Glutamatergic neuron (in vitro differentiated cells): ENCODE data around the gene NUCB2. TPM values are rescaled to one million over a fixed set of nuclear protein-coding genes. Genes with fewer than 3 reads are reported as not detected.
"Not testable (repeated sequence)": the region's sequence is repeated elsewhere in the genome, so short reads cannot be mapped to it uniquely, and the experiment has no call there.

Source experiments
- DNase-seq: peaks from one replicate; pipeline ENCODE4 v3.0.0; 2022
- H3K27ac Mint-ChIP-seq: one replicate; pipeline ENCODE4 v1.8.0; 2020; ENCODE audit warnings: mild to moderate bottlenecking, mixed read lengths, inconsistent platforms; ENCODE audit not compliant: unreplicated experiment
- H3K27me3 Mint-ChIP-seq: one replicate; pipeline ENCODE4 v1.8.0; 2020; ENCODE audit warnings: mild to moderate bottlenecking, moderate library complexity, mixed read lengths, inconsistent platforms; ENCODE audit not compliant: unreplicated experiment
- H3K36me3 Mint-ChIP-seq: one replicate; pipeline ENCODE4 v1.8.0; 2020; ENCODE audit warnings: mild to moderate bottlenecking, mixed read lengths, inconsistent platforms; ENCODE audit not compliant: unreplicated experiment
- H3K4me1 Mint-ChIP-seq: one replicate; pipeline ENCODE4 v1.8.0; 2020; ENCODE audit warnings: mild to moderate bottlenecking, low read depth, mixed read lengths, inconsistent platforms; ENCODE audit not compliant: unreplicated experiment
- H3K4me3 Mint-ChIP-seq: one replicate; pipeline ENCODE4 v1.8.0; 2020; ENCODE audit warnings: mild to moderate bottlenecking, mixed read lengths, inconsistent platforms; ENCODE audit not compliant: unreplicated experiment
- H3K9me3 Mint-ChIP-seq: one replicate; pipeline ENCODE4 v1.8.0; 2020; ENCODE audit warnings: mild to moderate bottlenecking, moderate library complexity, mixed read lengths, inconsistent platforms; ENCODE audit not compliant: unreplicated experiment
- total RNA-seq: library from RNA; stranded (reverse); fragmentation: NEBNext Ultra II Directional; extraction: Animal tissue kit (Norgen Biotek cat#: 25700); gene quantifications from one replicate; pipeline ENCODE4 v1.2.1, GENCODE V29; 2021; ENCODE audit not compliant: unreplicated experiment
- TF ChIP-seq, protein P1 (sequence below): fragments of 200-600 bp; sonication (generic); IDR thresholded peaks from one replicate; pipeline ENCODE4 v1.5.0; 2021; ENCODE audit not compliant: partially characterized antibody, unreplicated experiment

Gene NUCB2
- total RNA-seq, 1 donor from 2014 or later, result 11.5 TPM

DNA sequence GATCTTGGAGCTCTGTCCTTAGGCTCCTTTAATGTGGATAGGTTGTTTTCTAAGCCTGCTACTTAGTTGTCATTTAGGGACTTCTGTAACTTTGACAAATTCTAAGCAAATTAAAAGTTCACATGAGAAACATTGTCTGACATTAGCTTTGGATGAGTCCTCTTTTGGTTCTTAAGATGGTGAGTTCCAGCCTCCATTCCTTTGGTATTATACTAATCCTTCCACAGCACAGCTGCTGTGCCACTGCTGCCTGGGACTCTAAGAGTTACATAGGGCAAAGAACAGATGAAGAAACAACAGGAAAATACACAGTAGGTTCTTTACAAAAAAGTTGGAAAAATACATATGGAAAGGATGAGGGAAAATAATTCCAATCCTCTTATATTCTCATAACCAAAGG, 43.4 kb upstream of the NUCB2 start:
- H3K4me1 Mint-ChIP-seq, result no peaks in the 10 kb centered on the region
- no peaks in the 10 kb centered on the region for H3K27me3 Mint-ChIP-seq
- H3K9me3 Mint-ChIP-seq, result no peaks in the 10 kb centered on the region
- no peak overlapping the region for H3K27ac Mint-ChIP-seq
- H3K36me3 Mint-ChIP-seq, result no peaks in the 10 kb centered on the region
- DNase-seq, result no peak
- H3K4me3 Mint-ChIP-seq, result no peak overlapping the region
- TF ChIP-seq, protein P1, sequence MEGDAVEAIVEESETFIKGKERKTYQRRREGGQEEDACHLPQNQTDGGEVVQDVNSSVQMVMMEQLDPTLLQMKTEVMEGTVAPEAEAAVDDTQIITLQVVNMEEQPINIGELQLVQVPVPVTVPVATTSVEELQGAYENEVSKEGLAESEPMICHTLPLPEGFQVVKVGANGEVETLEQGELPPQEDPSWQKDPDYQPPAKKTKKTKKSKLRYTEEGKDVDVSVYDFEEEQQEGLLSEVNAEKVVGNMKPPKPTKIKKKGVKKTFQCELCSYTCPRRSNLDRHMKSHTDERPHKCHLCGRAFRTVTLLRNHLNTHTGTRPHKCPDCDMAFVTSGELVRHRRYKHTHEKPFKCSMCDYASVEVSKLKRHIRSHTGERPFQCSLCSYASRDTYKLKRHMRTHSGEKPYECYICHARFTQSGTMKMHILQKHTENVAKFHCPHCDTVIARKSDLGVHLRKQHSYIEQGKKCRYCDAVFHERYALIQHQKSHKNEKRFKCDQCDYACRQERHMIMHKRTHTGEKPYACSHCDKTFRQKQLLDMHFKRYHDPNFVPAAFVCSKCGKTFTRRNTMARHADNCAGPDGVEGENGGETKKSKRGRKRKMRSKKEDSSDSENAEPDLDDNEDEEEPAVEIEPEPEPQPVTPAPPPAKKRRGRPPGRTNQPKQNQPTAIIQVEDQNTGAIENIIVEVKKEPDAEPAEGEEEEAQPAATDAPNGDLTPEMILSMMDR, result no peak

DNA sequence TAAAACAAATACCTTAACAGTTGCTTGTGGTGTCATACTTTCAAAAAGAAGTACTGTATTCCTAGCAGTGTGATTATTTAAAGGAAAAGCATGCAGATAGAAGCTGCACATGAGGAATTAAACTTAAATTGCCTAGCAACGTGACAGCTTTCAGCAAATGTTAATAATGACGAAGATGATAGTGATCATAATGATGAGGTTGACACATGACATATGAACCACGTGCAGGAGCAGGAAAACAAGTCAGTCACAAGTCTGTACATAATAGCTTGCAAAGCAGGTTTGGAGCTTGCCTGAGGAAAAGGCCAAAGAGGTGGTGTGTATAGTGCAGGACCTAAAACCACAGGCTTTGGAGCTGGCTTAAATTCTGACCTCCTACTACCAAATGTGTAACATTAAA, 38.2 kb upstream of the NUCB2 start:
- no peaks in the 10 kb centered on the region for H3K4me1 Mint-ChIP-seq
- DNase-seq, result no peak
- H3K27ac Mint-ChIP-seq, result no peak overlapping the region
- no peaks in the 10 kb centered on the region for H3K36me3 Mint-ChIP-seq
- no peaks in the 10 kb centered on the region for H3K27me3 Mint-ChIP-seq
- no peaks in the 10 kb centered on the region for H3K9me3 Mint-ChIP-seq
- TF ChIP-seq, protein P1, result no peak
- no peak overlapping the region for H3K4me3 Mint-ChIP-seq

DNA sequence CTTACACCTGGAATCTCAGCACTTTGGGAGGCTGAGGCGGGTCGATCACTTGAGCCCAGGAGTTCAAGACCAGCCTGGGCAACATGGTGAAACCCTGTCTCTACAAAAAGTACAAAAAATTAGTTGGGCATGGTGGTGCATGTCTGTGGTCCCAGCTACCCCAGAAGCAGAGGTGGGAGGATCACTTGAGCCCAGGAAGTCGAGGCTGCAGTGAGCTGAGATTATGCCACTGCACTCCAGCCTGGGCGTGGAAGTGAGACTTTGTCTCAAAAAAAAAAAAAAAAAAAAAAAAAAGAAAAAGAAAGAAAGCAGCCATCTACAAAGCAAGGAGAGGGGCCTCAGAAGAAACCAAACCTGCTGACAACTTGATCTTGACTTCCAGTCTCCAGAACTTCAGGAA, 36.6 kb upstream of the NUCB2 start:
- H3K27ac Mint-ChIP-seq, H3K27me3 Mint-ChIP-seq, H3K9me3 Mint-ChIP-seq, H3K36me3 Mint-ChIP-seq, H3K4me3 Mint-ChIP-seq, DNase-seq, H3K4me1 Mint-ChIP-seq: not testable (repeated sequence)

DNA sequence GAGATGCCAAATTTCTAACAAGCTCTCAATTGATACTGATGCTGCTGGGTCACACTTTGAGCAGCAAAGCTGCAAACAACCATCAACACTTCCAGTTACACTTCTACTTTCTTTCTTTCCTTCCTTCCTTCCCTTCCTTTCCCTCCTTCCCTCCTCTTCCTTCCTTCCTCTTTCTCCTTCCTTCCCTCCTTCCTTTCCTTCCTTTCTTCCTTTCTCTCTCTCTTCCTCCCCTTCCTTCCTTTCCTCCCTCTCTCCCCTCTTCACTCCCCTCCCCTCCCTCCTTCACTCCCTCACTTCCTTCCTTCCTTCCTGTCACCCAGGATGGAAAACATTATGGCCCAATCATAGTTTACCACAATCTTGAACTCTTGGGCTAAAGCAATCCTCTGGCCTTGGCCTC, 35.8 kb upstream of the NUCB2 start:
- H3K27me3 Mint-ChIP-seq, result no peaks in the 10 kb centered on the region
- H3K36me3 Mint-ChIP-seq, result no peaks in the 10 kb centered on the region
- no peak for DNase-seq
- TF ChIP-seq, protein P1, result no peak
- H3K4me3 Mint-ChIP-seq, result no peak overlapping the region
- H3K27ac Mint-ChIP-seq, result no peak overlapping the region
- H3K4me1 Mint-ChIP-seq, result no peaks in the 10 kb centered on the region
- no peaks in the 10 kb centered on the region for H3K9me3 Mint-ChIP-seq

DNA sequence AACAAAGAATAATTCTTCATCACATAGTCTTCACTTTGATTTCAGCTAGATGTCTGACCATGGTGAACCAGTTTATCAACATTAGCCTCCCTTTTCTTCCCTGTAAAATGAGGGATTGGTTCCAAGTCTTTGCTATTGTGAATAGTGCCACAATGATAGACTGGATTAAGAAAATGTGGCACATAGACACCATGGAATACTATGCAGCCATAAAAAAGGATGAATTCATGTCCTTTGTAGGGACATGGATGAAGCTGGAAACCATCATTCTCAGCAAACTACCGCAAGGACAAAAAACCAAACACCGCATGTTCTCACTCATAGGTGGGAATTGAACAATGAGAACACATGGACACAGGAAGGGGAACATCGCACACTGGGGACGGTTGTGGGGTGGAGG, 33.6 kb upstream of the NUCB2 start:
- not testable (repeated sequence) for H3K4me3 Mint-ChIP-seq, H3K4me1 Mint-ChIP-seq, H3K9me3 Mint-ChIP-seq, DNase-seq, H3K36me3 Mint-ChIP-seq, H3K27me3 Mint-ChIP-seq, H3K27ac Mint-ChIP-seq

DNA sequence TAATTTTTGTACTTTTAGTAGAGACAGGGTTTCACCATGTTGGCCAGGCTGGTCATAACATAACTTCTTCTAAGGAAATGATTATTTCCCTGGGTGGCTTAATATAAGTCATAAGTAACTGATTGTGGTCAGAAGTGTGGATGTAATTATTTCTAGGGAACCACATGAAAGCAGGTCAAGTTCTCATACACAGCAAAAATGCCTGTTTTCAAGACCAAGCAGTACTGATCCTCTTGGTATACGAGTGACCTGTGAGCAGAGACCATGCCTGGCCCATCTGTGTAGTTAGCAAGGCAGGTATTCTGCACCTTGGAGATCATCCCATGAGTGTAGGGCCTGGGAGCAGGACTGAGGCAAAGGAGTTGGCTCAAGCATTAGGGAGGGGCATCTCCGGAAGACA, 32.5 kb upstream of the NUCB2 start:
- Mint-ChIP-seq H3K4me3 (no peak overlapping the region), H3K4me1 (no peaks in the 10 kb centered on the region), H3K36me3 (no peaks in the 10 kb centered on the region), H3K9me3 (no peaks in the 10 kb centered on the region), H3K27ac (no peak overlapping the region), H3K27me3 (no peaks in the 10 kb centered on the region)
- DNase-seq, result no peak
- TF ChIP-seq, protein P1, result no peak
